Measurements from ENCODE around the gene SLK.

The SLK gene

GRCh38 chr10:103922659-103923058, 44.3 kb upstream of the SLK start:
- no peak overlapping the region for H3K4me3 ChIP-seq (ENCODE audit: low read length)
- no peak for TF ChIP-seq CTCF (conservative IDR thresholded peaks at IDR 0.05; ENCODE audit: low read depth, low read length)

GRCh38 chr10:103923502-103923901, 43.4 kb upstream of the SLK start:
- TF ChIP-seq CTCF (conservative IDR thresholded peaks at IDR 0.05; ENCODE audit: low read depth, low read length): no peak
- H3K4me3 ChIP-seq (ENCODE audit: low read length): no peak overlapping the region
- DNase-seq (ENCODE audit: low read depth): no peak

More at GRCh38 chr10:103922659-103923058, 44.3 kb upstream of the SLK start:
- DNase-seq (ENCODE audit: low read depth): no peak

GRCh38 chr10:103925591-103925990, 41.3 kb upstream of the SLK start:
- H3K4me3 ChIP-seq (ENCODE audit: low read length): no peak overlapping the region
- no peak for DNase-seq (ENCODE audit: low read depth)
- no peak for TF ChIP-seq CTCF (conservative IDR thresholded peaks at IDR 0.05; ENCODE audit: low read depth, low read length)

- DNase-seq (ENCODE audit: low read depth): no peak
- no peak for TF ChIP-seq CTCF (conservative IDR thresholded peaks at IDR 0.05; ENCODE audit: low read depth, low read length)
- no peak overlapping the region for H3K4me3 ChIP-seq (ENCODE audit: low read length)
Observed at GRCh38 chr10:103926722-103927319, 40.1 kb upstream of the SLK start.

- no peak for TF ChIP-seq CTCF (conservative IDR thresholded peaks at IDR 0.05; ENCODE audit: low read depth, low read length)
- DNase-seq (ENCODE audit: low read depth): no peak
Observed at GRCh38 chr10:103928784-103929183, 38.2 kb upstream of the SLK start.

GRCh38 chr10:103929381-103929921, 37.5 kb upstream of the SLK start:
- H3K4me3 ChIP-seq (ENCODE audit: low read length): no peak overlapping the region
- no peak for TF ChIP-seq CTCF (conservative IDR thresholded peaks at IDR 0.05; ENCODE audit: low read depth, low read length)
- peak; percentile 60 for DNase-seq (ENCODE audit: low read depth)

More at GRCh38 chr10:103928784-103929183, 38.2 kb upstream of the SLK start:
- no peak overlapping the region for H3K4me3 ChIP-seq (ENCODE audit: low read length)

GRCh38 chr10:103930449-103930848, 36.5 kb upstream of the SLK start:
- no peak for TF ChIP-seq CTCF (conservative IDR thresholded peaks at IDR 0.05; ENCODE audit: low read depth, low read length)
- no peak overlapping the region for H3K4me3 ChIP-seq (ENCODE audit: low read length)
- no peak for DNase-seq (ENCODE audit: low read depth)
